WTC11 (cell line): ENCODE results near the gene MCHR2.

Experiments
- FOXJ3 ChIP-seq: sonication (generic); formaldehyde crosslinking; IDR thresholded peaks from 2 replicates; pipeline ENCODE4 v1.9.0; 2021; ENCODE audit warnings: missing genetic modification reagents, mild to moderate bottlenecking, borderline replicate concordance
- JUN ChIP-seq: sonication (generic); formaldehyde crosslinking; IDR thresholded peaks from 2 replicates; pipeline ENCODE4 v1.8.0; 2023; ENCODE audit warnings: mild to moderate bottlenecking, missing genetic modification reagents
- MYBL2 ChIP-seq: sonication (generic); formaldehyde crosslinking; IDR thresholded peaks from 2 replicates; pipeline ENCODE4 v1.8.1; 2023; ENCODE audit warnings: mild to moderate bottlenecking, moderate library complexity, missing genetic modification reagents
- SMAD4 ChIP-seq: sonication (generic); formaldehyde crosslinking; IDR thresholded peaks from 2 replicates; pipeline ENCODE4 v1.8.0; 2022; ENCODE audit warnings: mild to moderate bottlenecking, missing genetic modification reagents
- TCF7 ChIP-seq: sonication (generic); formaldehyde crosslinking; IDR thresholded peaks from 2 replicates; pipeline ENCODE4 v1.8.0; 2022; ENCODE audit warnings: mild to moderate bottlenecking, low read depth, missing genetic modification reagents, moderate library complexity
- TP53 ChIP-seq: sonication (generic); formaldehyde crosslinking; IDR thresholded peaks from 2 replicates; pipeline ENCODE4 v1.8.1; 2023; ENCODE audit warnings: mild to moderate bottlenecking, missing genetic modification reagents
- ZNF121 ChIP-seq: sonication (generic); formaldehyde crosslinking; IDR thresholded peaks from 2 replicates; pipeline ENCODE4 v1.8.0; 2023; ENCODE audit warnings: missing genetic modification reagents
- TF ChIP-seq, protein P1 (sequence below): sonication (generic); formaldehyde crosslinking; IDR thresholded peaks from 2 replicates; pipeline ENCODE4 v1.8.0; 2022; ENCODE audit warnings: mild to moderate bottlenecking, missing genetic modification reagents
- TF ChIP-seq, protein P2 (sequence below): fragments of 200-600 bp; IDR thresholded peaks from 2 replicates; pipeline ENCODE4 v1.8.0; 2022; ENCODE audit warnings: antibody characterized with exemption
- TF ChIP-seq, protein P3 (sequence below): sonication (generic); formaldehyde crosslinking; IDR thresholded peaks from 2 replicates; pipeline ENCODE4 v1.8.0; 2023; ENCODE audit warnings: missing genetic modification reagents
- TF ChIP-seq, protein P4 (sequence below): sonication (generic); formaldehyde crosslinking; IDR thresholded peaks from 2 replicates; pipeline ENCODE4 v1.8.0; 2022; ENCODE audit warnings: mild to moderate bottlenecking, missing genetic modification reagents
- TF ChIP-seq, protein P5 (sequence below): sonication (generic); formaldehyde crosslinking; conservative IDR thresholded peaks from 2 replicates; pipeline ENCODE4 v1.8.1; 2022; ENCODE audit warnings: mild to moderate bottlenecking, missing genetic modification reagents

DNA sequence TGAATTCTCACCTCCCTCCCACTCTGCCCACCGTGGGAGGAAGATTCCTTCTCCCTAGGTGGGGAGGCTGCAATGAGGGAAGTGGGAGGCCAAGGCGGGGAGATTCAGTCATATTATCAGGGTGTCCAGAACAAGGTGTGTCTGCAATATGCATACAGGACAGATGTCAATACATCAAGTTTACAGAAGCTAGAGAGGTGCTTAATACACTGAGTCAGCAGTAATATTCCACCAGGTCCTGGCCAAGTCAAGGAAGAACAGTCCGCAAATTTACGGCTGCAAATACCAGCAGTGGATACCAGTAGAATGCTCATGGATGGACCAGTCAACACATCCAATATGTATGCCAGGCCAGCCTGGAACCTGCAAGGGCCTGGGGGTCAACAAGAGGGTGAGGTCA lies 119.0 kb downstream of the MCHR2 start:
- TF ChIP-seq, protein P1, sequence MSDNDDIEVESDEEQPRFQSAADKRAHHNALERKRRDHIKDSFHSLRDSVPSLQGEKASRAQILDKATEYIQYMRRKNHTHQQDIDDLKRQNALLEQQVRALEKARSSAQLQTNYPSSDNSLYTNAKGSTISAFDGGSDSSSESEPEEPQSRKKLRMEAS, result no peak
- TF ChIP-seq, protein P2, sequence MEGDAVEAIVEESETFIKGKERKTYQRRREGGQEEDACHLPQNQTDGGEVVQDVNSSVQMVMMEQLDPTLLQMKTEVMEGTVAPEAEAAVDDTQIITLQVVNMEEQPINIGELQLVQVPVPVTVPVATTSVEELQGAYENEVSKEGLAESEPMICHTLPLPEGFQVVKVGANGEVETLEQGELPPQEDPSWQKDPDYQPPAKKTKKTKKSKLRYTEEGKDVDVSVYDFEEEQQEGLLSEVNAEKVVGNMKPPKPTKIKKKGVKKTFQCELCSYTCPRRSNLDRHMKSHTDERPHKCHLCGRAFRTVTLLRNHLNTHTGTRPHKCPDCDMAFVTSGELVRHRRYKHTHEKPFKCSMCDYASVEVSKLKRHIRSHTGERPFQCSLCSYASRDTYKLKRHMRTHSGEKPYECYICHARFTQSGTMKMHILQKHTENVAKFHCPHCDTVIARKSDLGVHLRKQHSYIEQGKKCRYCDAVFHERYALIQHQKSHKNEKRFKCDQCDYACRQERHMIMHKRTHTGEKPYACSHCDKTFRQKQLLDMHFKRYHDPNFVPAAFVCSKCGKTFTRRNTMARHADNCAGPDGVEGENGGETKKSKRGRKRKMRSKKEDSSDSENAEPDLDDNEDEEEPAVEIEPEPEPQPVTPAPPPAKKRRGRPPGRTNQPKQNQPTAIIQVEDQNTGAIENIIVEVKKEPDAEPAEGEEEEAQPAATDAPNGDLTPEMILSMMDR, result no peak
- TF ChIP-seq, protein P3, sequence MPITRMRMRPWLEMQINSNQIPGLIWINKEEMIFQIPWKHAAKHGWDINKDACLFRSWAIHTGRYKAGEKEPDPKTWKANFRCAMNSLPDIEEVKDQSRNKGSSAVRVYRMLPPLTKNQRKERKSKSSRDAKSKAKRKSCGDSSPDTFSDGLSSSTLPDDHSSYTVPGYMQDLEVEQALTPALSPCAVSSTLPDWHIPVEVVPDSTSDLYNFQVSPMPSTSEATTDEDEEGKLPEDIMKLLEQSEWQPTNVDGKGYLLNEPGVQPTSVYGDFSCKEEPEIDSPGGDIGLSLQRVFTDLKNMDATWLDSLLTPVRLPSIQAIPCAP, result no peak
- no peak for TF ChIP-seq FOXJ3 (CRISPR knock-in tag)
- TF ChIP-seq, protein P4, sequence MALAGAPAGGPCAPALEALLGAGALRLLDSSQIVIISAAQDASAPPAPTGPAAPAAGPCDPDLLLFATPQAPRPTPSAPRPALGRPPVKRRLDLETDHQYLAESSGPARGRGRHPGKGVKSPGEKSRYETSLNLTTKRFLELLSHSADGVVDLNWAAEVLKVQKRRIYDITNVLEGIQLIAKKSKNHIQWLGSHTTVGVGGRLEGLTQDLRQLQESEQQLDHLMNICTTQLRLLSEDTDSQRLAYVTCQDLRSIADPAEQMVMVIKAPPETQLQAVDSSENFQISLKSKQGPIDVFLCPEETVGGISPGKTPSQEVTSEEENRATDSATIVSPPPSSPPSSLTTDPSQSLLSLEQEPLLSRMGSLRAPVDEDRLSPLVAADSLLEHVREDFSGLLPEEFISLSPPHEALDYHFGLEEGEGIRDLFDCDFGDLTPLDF (CRISPR knock-in tag), result no peak
- TF ChIP-seq ZNF121, result no peak
- TF ChIP-seq TP53 (CRISPR knock-in tag), result no peak
- no peak for TF ChIP-seq SMAD4 (CRISPR knock-in tag)
- TF ChIP-seq, protein P5, sequence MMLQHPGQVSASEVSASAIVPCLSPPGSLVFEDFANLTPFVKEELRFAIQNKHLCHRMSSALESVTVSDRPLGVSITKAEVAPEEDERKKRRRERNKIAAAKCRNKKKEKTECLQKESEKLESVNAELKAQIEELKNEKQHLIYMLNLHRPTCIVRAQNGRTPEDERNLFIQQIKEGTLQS (CRISPR knock-in tag), result no peak
- TF ChIP-seq MYBL2, result no peak
- TF ChIP-seq TCF7 (CRISPR knock-in tag), result no peak
- no peak for TF ChIP-seq JUN (CRISPR knock-in tag)
